SU-DHL-6 (cell line): ENCODE data around the gene STK11.

ENCODE experiments used
- H2AFZ ChIP-seq: fragments of 200-600 bp; sonication (generic); 2 replicates; pipeline ENCODE4 v1.6.1; 2014; ENCODE audit warnings: low read depth, mild to moderate bottlenecking, moderate library complexity, mixed read lengths, antibody characterized with exemption, low read length; ENCODE audit not compliant: severe bottlenecking
- H3F3A ChIP-seq: fragments of 200-600 bp; shearing (Covaris generic); 2 replicates; pipeline ENCODE4 v1.6.0; 2016; ENCODE audit warnings: antibody characterized with exemption, mild to moderate bottlenecking; ENCODE audit not compliant: insufficient read depth
- H3K27ac ChIP-seq: fragments of 200-600 bp; sonication (generic); 2 replicates; pipeline ENCODE4 v1.5.1; 2016; ENCODE audit warnings: low read depth, mild to moderate bottlenecking, low read length, moderate library complexity, mixed read lengths
- H3K27me3 ChIP-seq: fragments of 200-600 bp; sonication (generic), shearing (Covaris generic); 2 replicates; pipeline ENCODE4 v1.6.0; 2014; ENCODE audit warnings: mild to moderate bottlenecking, low read length
- H3K36me3 ChIP-seq: fragments of 200-600 bp; sonication (generic); 2 replicates; pipeline ENCODE4 v1.6.1; 2014; ENCODE audit warnings: mild to moderate bottlenecking, low read length, mixed read lengths
- H3K4me2 ChIP-seq: fragments of 300-600, 200-600 bp; shearing (Covaris generic), sonication (generic); 2 replicates; pipeline ENCODE4 v1.6.0; 2014; ENCODE audit warnings: low read length, low read depth, mild to moderate bottlenecking; ENCODE audit not compliant: poor library complexity, severe bottlenecking
- H3K4me3 ChIP-seq: fragments of 200-600 bp; sonication (generic); 2 replicates; pipeline ENCODE4 v1.5.1; 2014; ENCODE audit warnings: antibody characterized with exemption, low read length, mild to moderate bottlenecking, mixed read lengths; ENCODE audit not compliant: insufficient read depth, poor library complexity, severe bottlenecking
- H3K79me2 ChIP-seq: fragments of 200-600 bp; sonication (generic); 2 replicates; pipeline ENCODE4 v1.6.1; 2014; ENCODE audit warnings: mild to moderate bottlenecking, low read length, moderate library complexity; ENCODE audit not compliant: insufficient read depth
- H3K9ac ChIP-seq: fragments of 200-600 bp; sonication (generic); 2 replicates; pipeline ENCODE4 v1.7.0; 2014; ENCODE audit warnings: mild to moderate bottlenecking, low read length
- H3K9me2 ChIP-seq: fragments of 200-600 bp; sonication (generic); replicated peaks from 2 replicates; pipeline ENCODE4 v1.6.1; 2014; ENCODE audit warnings: low read length; ENCODE audit not compliant: insufficient read depth
- H3K9me3 ChIP-seq: fragments of 200-600 bp; sonication (generic); 2 replicates; pipeline ENCODE4 v1.6.1; 2014; ENCODE audit warnings: low read length, mixed read lengths; ENCODE audit not compliant: insufficient read depth
- H4K20me1 ChIP-seq: fragments of 200-600 bp; sonication (generic); 2 replicates; pipeline ENCODE4 v1.6.1; 2014; ENCODE audit warnings: low read depth, mild to moderate bottlenecking, antibody characterized with exemption, low read length, moderate library complexity, mixed read lengths
- CTCF ChIP-seq: fragments of 200-600 bp; sonication (generic); IDR thresholded peaks from one replicate; pipeline ENCODE4 v1.5.1; 2017; ENCODE audit warnings: antibody characterized with exemption, mild to moderate bottlenecking, low read length, moderate library complexity; ENCODE audit not compliant: insufficient read depth, poor library complexity, severe bottlenecking
- EZH2phosphoT487 ChIP-seq: fragments of 200-600 bp; sonication (generic), shearing (Covaris generic); conservative IDR thresholded peaks from 2 replicates; pipeline ENCODE4 v1.6.1; 2018; ENCODE audit warnings: mild to moderate bottlenecking, antibody characterized with exemption, low read length, moderate library complexity, mixed read lengths

STK11 gene

GRCh38 chr19:1167687-1168571 lies 37.6 kb upstream of the STK11 start:
- Histone ChIP-seq H3K27ac (no peak overlapping the region), H3K4me2 (no peak overlapping the region), H3K4me3 (no peak overlapping the region), H3K79me2 (peaks cover 26% of the 10 kb centered on the region), H3F3A (no peaks in the 10 kb centered on the region), H2AFZ (no peak overlapping the region), H4K20me1 (no peaks in the 10 kb centered on the region), H3K9me2 (no peaks in the 10 kb centered on the region), H3K9ac (no peak overlapping the region), H3K9me3 (no peaks in the 10 kb centered on the region), H3K27me3 (no peaks in the 10 kb centered on the region), H3K36me3 (no peaks in the 10 kb centered on the region)
- TF ChIP-seq CTCF (no peak), EZH2phosphoT487 (no peak)

GRCh38 chr19:1168572-1169410 lies 36.8 kb upstream of the STK11 start:
- H3K9ac ChIP-seq, result no peak overlapping the region
- no peaks in the 10 kb centered on the region for H3K9me3 ChIP-seq
- no peaks in the 10 kb centered on the region for H3K27me3 ChIP-seq
- TF ChIP-seq CTCF, result no peak
- TF ChIP-seq EZH2phosphoT487, result no peak
- no peak overlapping the region for H2AFZ ChIP-seq
- H4K20me1 ChIP-seq, result no peaks in the 10 kb centered on the region
- no peak overlapping the region for H3K4me3 ChIP-seq
- no peaks in the 10 kb centered on the region for H3K36me3 ChIP-seq
- H3F3A ChIP-seq, result no peaks in the 10 kb centered on the region
- peaks cover 34% of the 10 kb centered on the region for H3K79me2 ChIP-seq
- no peak overlapping the region for H3K27ac ChIP-seq
- no peak overlapping the region for H3K4me2 ChIP-seq
- H3K9me2 ChIP-seq, result no peaks in the 10 kb centered on the region

- Histone ChIP-seq H3F3A (0 out of 2 replicates have a peak, but pooled peaks cover 2% of the 10 kb centered on the region), H3K9ac (no peak overlapping the region), H3K4me2 (no peak overlapping the region), H3K9me2 (no peaks in the 10 kb centered on the region), H3K9me3 (no peaks in the 10 kb centered on the region), H3K36me3 (no peaks in the 10 kb centered on the region), H2AFZ (no peak overlapping the region), H3K27ac (no peak overlapping the region), H3K4me3 (no peak overlapping the region), H3K27me3 (no peaks in the 10 kb centered on the region), H4K20me1 (no peaks in the 10 kb centered on the region), H3K79me2 (peaks cover 34% of the 10 kb centered on the region)
- TF ChIP-seq EZH2phosphoT487 (no peak), CTCF (no peak)
These were observed 36.2 kb upstream of the STK11 start for GRCh38 chr19:1169411-1169791.
